GM23338 (cell line): ENCODE data around the gene XXYLT1. TPM values are rescaled to one million over a fixed set of nuclear protein-coding genes. Genes with fewer than 3 reads are reported as not detected.

Source experiments
- ATAC-seq: fragments of 200-7000 bp; cut with Tn5 transposase; 3 replicates; pipeline ENCODE4 v1.9.1; 2020
- DNase-seq: peaks from one replicate; pipeline ENCODE4 v3.0.0-alpha.2; 2015; ENCODE audit warnings: low spot score
- H2AFZ ChIP-seq: fragments of 200-600 bp; sonication (generic); 2 replicates; pipeline ENCODE4 v1.8.0; 2016; ENCODE audit warnings: antibody characterized with exemption, mild to moderate bottlenecking, moderate library complexity
- H3F3A ChIP-seq: fragments of 200-600 bp; sonication (generic); replicated peaks from 2 replicates; pipeline ENCODE4 v1.8.0; 2017; ENCODE audit warnings: antibody characterized with exemption, mixed run types, low read depth
- H3K27ac ChIP-seq: fragments of 200-600 bp; sonication (generic); 2 replicates; pipeline ENCODE4 v1.6.1; 2016; ENCODE audit warnings: low read depth
- H3K27me3 ChIP-seq: fragments of 200-600 bp; sonication (generic); 2 replicates; pipeline ENCODE4 v1.8.0; 2016; ENCODE audit warnings: mild to moderate bottlenecking, mixed run types, moderate library complexity; ENCODE audit not compliant: insufficient read depth
- H3K36me3 ChIP-seq: fragments of 200-600 bp; sonication (generic); 2 replicates; pipeline ENCODE4 v1.8.0; 2016; ENCODE audit warnings: mild to moderate bottlenecking; ENCODE audit not compliant: insufficient read depth
- H3K4me1 ChIP-seq: fragments of 200-600 bp; sonication (generic); 2 replicates; pipeline ENCODE4 v1.8.0; 2016; ENCODE audit warnings: mild to moderate bottlenecking, moderate library complexity; ENCODE audit not compliant: insufficient read depth
- H3K4me2 ChIP-seq: fragments of 200-600 bp; sonication (generic); 2 replicates; pipeline ENCODE4 v1.7.1; 2017; ENCODE audit warnings: mixed run types
- H3K4me3 ChIP-seq: fragments of 200-600 bp; sonication (generic); 2 replicates; pipeline ENCODE4 v1.6.1; 2016; ENCODE audit warnings: mixed run types
- H3K79me2 ChIP-seq: fragments of 200-600 bp; sonication (generic); replicated peaks from 2 replicates; pipeline ENCODE4 v1.8.0; 2017; ENCODE audit warnings: mild to moderate bottlenecking; ENCODE audit not compliant: insufficient read depth
- H3K9me2 ChIP-seq: fragments of 200-600 bp; sonication (generic); 2 replicates; pipeline ENCODE4 v1.8.0; 2017; ENCODE audit not compliant: insufficient read depth
- H4K20me1 ChIP-seq: fragments of 200-600 bp; sonication (generic); replicated peaks from 2 replicates; pipeline ENCODE4 v1.8.0; 2017; ENCODE audit warnings: mild to moderate bottlenecking; ENCODE audit not compliant: insufficient read depth
- H3K27ac Mint-ChIP-seq: 2 replicates; pipeline ENCODE4 v1.8.0; 2020; ENCODE audit warnings: inconsistent platforms, mild to moderate bottlenecking, moderate library complexity, mixed read lengths
- H3K27me3 Mint-ChIP-seq: 3 replicates; pipeline ENCODE4 v1.8.0; 2022; ENCODE audit warnings: low read depth, mild to moderate bottlenecking, moderate library complexity, mixed read lengths, inconsistent platforms; ENCODE audit not compliant: insufficient read depth, poor library complexity
- H3K36me3 Mint-ChIP-seq: 3 replicates; pipeline ENCODE4 v1.8.0; 2021; ENCODE audit warnings: low read depth, mild to moderate bottlenecking, inconsistent platforms, moderate library complexity, mixed read lengths
- H3K4me1 Mint-ChIP-seq: 3 replicates; pipeline ENCODE4 v1.8.0; 2020; ENCODE audit warnings: mild to moderate bottlenecking, inconsistent platforms, mixed read lengths
- H3K4me3 Mint-ChIP-seq: 3 replicates; pipeline ENCODE4 v1.8.0; 2021; ENCODE audit warnings: moderate library complexity, mild to moderate bottlenecking, inconsistent platforms, mixed read lengths
- H3K9me3 Mint-ChIP-seq: 3 replicates; pipeline ENCODE4 v1.8.0; 2020; ENCODE audit warnings: moderate library complexity, mild to moderate bottlenecking, inconsistent platforms, mixed read lengths
- CTCF ChIP-seq, 2 experiments: fragments of 200-600 bp in 1 of 2; sonication (generic) in 1 of 2; conservative IDR thresholded peaks; 2 replicates each; pipeline versions ENCODE4 v1.5.1 to v1.6.1; 2016 to 2017; ENCODE audit warnings: antibody characterized with exemption in 2 of 2, low read depth in 2 of 2, mild to moderate bottlenecking in 2 of 2, moderate library complexity in 1 of 2
- EZH2 ChIP-seq: fragments of 200-600 bp; sonication (generic); IDR thresholded peaks from one replicate; pipeline ENCODE4 v1.8.0; 2017; ENCODE audit warnings: antibody characterized with exemption, mild to moderate bottlenecking, low read depth; ENCODE audit not compliant: unreplicated experiment
- EZH2phosphoT487 ChIP-seq: fragments of 200-600 bp; sonication (generic); IDR thresholded peaks from one replicate; pipeline ENCODE4 v1.8.1; 2018; ENCODE audit warnings: antibody characterized with exemption; ENCODE audit not compliant: unreplicated experiment
- NANOG ChIP-seq: IDR thresholded peaks from 2 replicates; pipeline ENCODE4 v1.6.1; 2016; ENCODE audit warnings: antibody characterized with exemption, borderline replicate concordance
- POLR2AphosphoS5 ChIP-seq: IDR thresholded peaks from 2 replicates; pipeline ENCODE4 v1.6.1; 2016; ENCODE audit warnings: antibody characterized with exemption, low read depth
- REST ChIP-seq: IDR thresholded peaks from one replicate; pipeline ENCODE4 v1.6.1; 2018; ENCODE audit warnings: antibody characterized with exemption; ENCODE audit not compliant: unreplicated experiment
- ZNF114 ChIP-seq: fragments of 250-450 bp; sonication (Bioruptor Pico); IDR thresholded peaks from 2 replicates; pipeline ENCODE4 v1.5.0; 2020; ENCODE audit warnings: mild to moderate bottlenecking, moderate library complexity
- ZNF331 ChIP-seq: fragments of 250-450 bp; sonication (Bioruptor Pico); IDR thresholded peaks from 2 replicates; pipeline ENCODE4 v1.5.0; 2020; ENCODE audit warnings: low read depth, mild to moderate bottlenecking, moderate library complexity
- polyA plus RNA-seq: library from polyadenylated mRNA; unstranded; fragments of >200 nt; fragmentation: Nextera tagmentation; extraction: Ambion mirVana; gene quantifications from 2 replicates; pipeline ENCODE4 v1.2.1, GENCODE V29; 2016
- total RNA-seq: library from RNA; depleted of rRNA; stranded (reverse); fragments of >200 nt; shearing (Covaris generic); gene quantifications from 2 replicates; pipeline ENCODE4 v1.2.3, GENCODE V29; 2014

The XXYLT1 gene
- total and polyA plus RNA-seq, 2 experiments from 2014 or later, result 13.5 to 34.8 TPM

- TF ChIP-seq EZH2phosphoT487, result no peak
- TF ChIP-seq ZNF114, result no peak
- no peak for TF ChIP-seq ZNF331
- TF ChIP-seq REST, result no peak
- no peak; the same call in 1 of the 2 replicates for TF ChIP-seq POLR2AphosphoS5
- TF ChIP-seq NANOG, result no peak
Observed at GRCh38 chr3:195260280-195260905, 10.6 kb downstream of the XXYLT1 start (continued).

GRCh38 chr3:195259475-195260279 is 11.3 kb downstream of the XXYLT1 start:
- no peaks in the 10 kb centered on the region for H3K9me2 ChIP-seq
- peaks cover 41% of the 10 kb centered on the region for H4K20me1 ChIP-seq
- DNase-seq (peak; percentile 95), ATAC-seq (peak; percentile 61)
- H3K79me2 ChIP-seq, result peaks cover 79% of the 10 kb centered on the region
- H3K4me2 ChIP-seq, result peak overlapping the region; percentile 96
- Mint-ChIP-seq H3K27ac (no peak overlapping the region), H3K27me3 (peaks cover 8% of the 10 kb centered on the region), H3K4me3 (peak overlapping the region; percentile 65; the same call in 2 of the 3 replicates), H3K36me3 (no peaks in the 10 kb centered on the region; the same call in 2 of the 3 replicates), H3K9me3 (no peaks in the 10 kb centered on the region), H3K4me1 (peaks cover 56% of the 10 kb centered on the region)
- H3K4me3 ChIP-seq, result peak overlapping the region; percentile 92
- H3F3A ChIP-seq, result peaks cover 21% of the 10 kb centered on the region; the same call in 1 of the 2 replicates
- H3K4me1 ChIP-seq, result peaks cover 23% of the 10 kb centered on the region
- H2AFZ ChIP-seq, result peak overlapping the region; percentile 38; the same call in 1 of the 2 replicates
- TF ChIP-seq POLR2AphosphoS5 (peak; percentile 30; the same call in 1 of the 2 replicates), ZNF331 (peak; percentile 32; the same call in 1 of the 2 replicates), CTCF (conservative IDR thresholded peaks at IDR 0.05; ENCODE audit: low read depth in 2 of 2) (peak in 1 of 2 experiments; percentile 65; a peak in 2 of 4 replicates), EZH2 (no peak)
- no peaks in the 10 kb centered on the region for H3K27me3 ChIP-seq
- no peaks in the 10 kb centered on the region for H3K36me3 ChIP-seq
- H3K27ac ChIP-seq, result peak overlapping the region; percentile 76; the same call in 1 of the 2 replicates
